NB4 (cell line): ENCODE results near the gene ZFPM1.

Source experiments
- DNase-seq: peaks from one replicate; pipeline ENCODE4 v3.0.0; 2010; ENCODE audit warnings: low read depth
- H3K4me3 ChIP-seq: one replicate; pipeline ENCODE4 v1.5.1; 2011; ENCODE audit warnings: mild to moderate bottlenecking, low read depth, low read length, moderate library complexity
- CTCF ChIP-seq: IDR thresholded peaks from one replicate; pipeline ENCODE4 v1.5.1; 2012; ENCODE audit warnings: low read depth, low read length
- MAX ChIP-seq: IDR thresholded peaks from 2 replicates; pipeline ENCODE4 v1.6.1; 2011; ENCODE audit warnings: low read depth, low read length
- MYC ChIP-seq: IDR thresholded peaks from 2 replicates; pipeline ENCODE4 v1.6.1; 2011; ENCODE audit warnings: low read depth, low read length
- POLR2A ChIP-seq: IDR thresholded peaks from 2 replicates; pipeline ENCODE4 v1.6.1; 2011; ENCODE audit warnings: mild to moderate bottlenecking; ENCODE audit not compliant: insufficient read length; ENCODE audit errors: extremely low read depth

Gene ZFPM1

GRCh38 chr16:88527186-88527936 lies 74.3 kb downstream of the ZFPM1 start:
- no peak overlapping the region for H3K4me3 ChIP-seq
- TF ChIP-seq POLR2A (no peak), MAX (no peak), CTCF (peak; percentile 90), MYC (no peak)
- DNase-seq: peak; percentile 74

GRCh38 chr16:88527937-88528743 lies 75.1 kb downstream of the ZFPM1 start:
- no peak overlapping the region for H3K4me3 ChIP-seq
- no peak for TF ChIP-seq MYC
- TF ChIP-seq POLR2A: no peak
- TF ChIP-seq MAX: no peak
- no peak for TF ChIP-seq CTCF
- no peak for DNase-seq

- DNase-seq: no peak
- no peak overlapping the region for H3K4me3 ChIP-seq
- TF ChIP-seq MYC (no peak), CTCF (no peak), MAX (no peak), POLR2A (no peak)
Observed at GRCh38 chr16:88528902-88529318, 75.8 kb downstream of the ZFPM1 start.

- TF ChIP-seq POLR2A: no peak
- TF ChIP-seq MAX: no peak
- no peak for TF ChIP-seq MYC
- TF ChIP-seq CTCF: no peak
- DNase-seq: no peak
Observed at GRCh38 chr16:88529596-88529995, 76.5 kb downstream of the ZFPM1 start.

GRCh38 chr16:88530051-88530857 lies 77.2 kb downstream of the ZFPM1 start:
- DNase-seq: no peak
- TF ChIP-seq MYC: no peak
- no peak for TF ChIP-seq POLR2A
- no peak for TF ChIP-seq CTCF
- no peak for TF ChIP-seq MAX
- H3K4me3 ChIP-seq: no peak overlapping the region

More at GRCh38 chr16:88529596-88529995, 76.5 kb downstream of the ZFPM1 start:
- H3K4me3 ChIP-seq: no peak overlapping the region
